Esophagus muscularis mucosa (tissue), 4 donors: ENCODE data around the gene CPB2.

Source experiments
- CTCF ChIP-seq, 3 experiments: fragments of 200-600 bp in 2 of 3; fragments of 450-650 bp in 1 of 3; sonication (generic) in 2 of 3; IDR thresholded peaks; one replicate each; pipeline ENCODE4 v1.5.1; 2017 to 2019; ENCODE audit warnings: antibody characterized with exemption in 3 of 3, mild to moderate bottlenecking in 2 of 3, moderate library complexity in 1 of 3
- EP300 ChIP-seq: sonication (generic); formaldehyde crosslinking; IDR thresholded peaks from one replicate; pipeline ENCODE4 v1.6.1; 2017; ENCODE audit warnings: antibody characterized with exemption
- POLR2A ChIP-seq: fragments of 450-650 bp; IDR thresholded peaks from one replicate; pipeline ENCODE4 v1.6.1; 2017; ENCODE audit warnings: antibody characterized with exemption, moderate library complexity, mild to moderate bottlenecking, low read depth
- POLR2AphosphoS5 ChIP-seq, 2 donors: sonication (generic); formaldehyde crosslinking; IDR thresholded peaks; one replicate each; pipeline ENCODE4 v1.6.1; 2017; ENCODE audit warnings: antibody characterized with exemption in 2 of 2

GRCh38 chr13:46071590-46072249 lies 33.1 kb downstream of the CPB2 start:
- TF ChIP-seq CTCF (IDR thresholded peaks at IDR 0.05) (no peak), POLR2A (no peak), POLR2AphosphoS5 (IDR thresholded peaks at IDR 0.05) (no peak), EP300 (no peak)
